Measurements from ENCODE around the gene APEX1. TPM values are rescaled to one million over a fixed set of nuclear protein-coding genes. Genes with fewer than 3 reads are reported as not detected.

The APEX1 gene
- total and polyA plus RNA-seq, 2 of the 8 experiments (the other 6 are each of a cell fraction or from before 2014, with no cell fraction given), result 384 to 700 TPM

DNA sequence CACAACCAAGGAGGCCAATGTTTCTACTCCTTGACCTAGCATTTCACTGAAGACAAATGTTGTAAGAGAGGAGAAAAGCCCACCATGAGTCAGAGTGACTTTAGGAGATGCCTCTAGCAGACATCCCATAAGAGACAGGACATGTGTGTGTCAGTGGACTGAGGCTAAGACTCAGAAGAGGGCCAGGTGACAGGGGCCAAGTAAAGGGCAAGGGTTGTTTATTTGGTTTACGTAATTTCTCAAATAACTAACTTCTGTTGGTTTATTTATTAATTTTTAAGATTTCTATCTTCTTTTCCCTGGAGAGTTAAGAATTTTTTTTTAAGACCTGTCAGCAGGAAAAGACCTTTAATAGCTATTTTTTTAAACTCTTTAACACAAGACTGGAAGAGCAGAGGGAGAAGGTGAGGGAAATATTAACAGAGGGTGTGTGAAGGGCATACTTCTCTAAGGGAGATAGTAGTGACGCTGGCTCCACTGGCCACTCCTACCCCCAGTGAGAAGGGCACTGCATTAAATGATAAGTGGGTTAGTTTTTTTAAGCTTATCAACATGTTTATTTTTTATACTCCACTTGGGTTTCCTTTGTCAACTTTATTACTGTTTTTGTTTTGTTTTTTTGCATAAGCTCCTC is 17.6 kb downstream of the APEX1 start:
- H3K23ac ChIP-seq (ENCODE audit: insufficient read length), result no peak overlapping the region
- peaks cover 0 to 5% (median 2%) of the 10 kb centered on the region in 4 experiments; a peak in 3 of 7 replicates for H3K4me1 ChIP-seq (replicated peaks in 1 of 4; ENCODE audit: control insufficient read depth in 3 of 4, insufficient read depth in 4 of 4, low read length in 3 of 4)
- H4K5ac ChIP-seq (ENCODE audit: insufficient read length, low read depth, low read length), result no peak overlapping the region
- no peaks in the 10 kb centered on the region for H3K9me3 ChIP-seq (ENCODE audit: insufficient read depth in 2 of 2, low read depth in 1 of 2, low read length in 1 of 2)
- no peak overlapping the region for H3K56ac ChIP-seq (replicated peaks; ENCODE audit: insufficient read length, low read depth, low read length)
- FAIRE-seq (no peak), DNase-seq (ENCODE audit: low read depth in 1 of 2, low spot score in 2 of 2) (no peak)
- ChIA-PET POLR2A (ENCODE audit: partially characterized antibody) (interaction anchor here (1.2 to 5.2 kb wide), 5 partner anchors 8 to 209 kb away, joined by 4 to 59 read pairs (median 7); partner anchors contain the start of gene PIP4P1), CTCF (ENCODE audit: partially characterized antibody) (interaction anchor here (0.7 to 1.3 kb wide), 2 partner anchors 109 to 135 kb away, joined by 4 read pairs; no protein-coding TSS in a partner anchor)
- H3K14ac ChIP-seq (ENCODE audit: insufficient read length), result no peak overlapping the region
- H2BK12ac ChIP-seq (ENCODE audit: low read depth, low read length), result no peak overlapping the region
- TF ChIP-seq HDAC2 (IDR thresholded peaks at IDR 0.05; ENCODE audit: borderline replicate concordance in 1 of 2, low read depth in 2 of 2, low read length in 2 of 2) (no peak), JUN (IDR thresholded peaks at IDR 0.05; ENCODE audit: low read depth, low read length) (no peak), CHD2 (IDR thresholded peaks at IDR 0.05; ENCODE audit: low read length) (no peak), RNF2 (IDR thresholded peaks at IDR 0.05; ENCODE audit: borderline replicate concordance, low read depth, low read length, missing control alignments, poor library complexity, severe bottlenecking) (no peak), TAF7 (optimal IDR thresholded peaks at IDR 0.05; ENCODE audit: borderline replicate concordance, low read depth, low read length) (no peak), HDAC6 (IDR thresholded peaks at IDR 0.05; ENCODE audit: low read depth, low read length) (no peak), MAFK (IDR thresholded peaks at IDR 0.05; ENCODE audit: low read depth, low read length) (no peak), JUND (IDR thresholded peaks at IDR 0.05; ENCODE audit: low read length) (no peak)
- TF ChIP-seq, protein P1, sequence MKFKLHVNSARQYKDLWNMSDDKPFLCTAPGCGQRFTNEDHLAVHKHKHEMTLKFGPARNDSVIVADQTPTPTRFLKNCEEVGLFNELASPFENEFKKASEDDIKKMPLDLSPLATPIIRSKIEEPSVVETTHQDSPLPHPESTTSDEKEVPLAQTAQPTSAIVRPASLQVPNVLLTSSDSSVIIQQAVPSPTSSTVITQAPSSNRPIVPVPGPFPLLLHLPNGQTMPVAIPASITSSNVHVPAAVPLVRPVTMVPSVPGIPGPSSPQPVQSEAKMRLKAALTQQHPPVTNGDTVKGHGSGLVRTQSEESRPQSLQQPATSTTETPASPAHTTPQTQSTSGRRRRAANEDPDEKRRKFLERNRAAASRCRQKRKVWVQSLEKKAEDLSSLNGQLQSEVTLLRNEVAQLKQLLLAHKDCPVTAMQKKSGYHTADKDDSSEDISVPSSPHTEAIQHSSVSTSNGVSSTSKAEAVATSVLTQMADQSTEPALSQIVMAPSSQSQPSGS (IDR thresholded peaks at IDR 0.05; ENCODE audit: low read length), result no peak
- TF ChIP-seq, protein P2, sequence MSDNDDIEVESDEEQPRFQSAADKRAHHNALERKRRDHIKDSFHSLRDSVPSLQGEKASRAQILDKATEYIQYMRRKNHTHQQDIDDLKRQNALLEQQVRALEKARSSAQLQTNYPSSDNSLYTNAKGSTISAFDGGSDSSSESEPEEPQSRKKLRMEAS (IDR thresholded peaks at IDR 0.05), result no peak
- no peak overlapping the region for H4K8ac ChIP-seq (ENCODE audit: extremely low read depth, insufficient read depth, low read length)
- 94% methylated on average over 2 of the region's 2 CpGs; no CpG with 5 or more reads in 1 of the 2 experiments for WGBS, 2 experiments (ENCODE audit: extremely low coverage in 1 of 2, insufficient coverage in 1 of 2, insufficient read length in 1 of 2, insufficient replicate concordance in 2 of 2, low coverage in 1 of 2, low lambda C conversion rate in 2 of 2, missing lambda C conversion rate in 1 of 2)
- no peak overlapping the region; a peak in 1 of 7 replicates for H3K9ac ChIP-seq (replicated peaks in 1 of 4; ENCODE audit: extremely low read depth in 1 of 4, low read depth in 3 of 4, low read length in 3 of 4)
- H2BK5ac ChIP-seq (ENCODE audit: low read depth, low read length), result no peak overlapping the region
- H3K79me2 ChIP-seq (ENCODE audit: control insufficient read depth in 1 of 2, insufficient read depth in 2 of 2, low read length in 2 of 2), result peaks cover 14 to 36% of the 10 kb centered on the region in 2 experiments; a peak in 3 of 4 replicates
- no peak overlapping the region for H2AK5ac ChIP-seq (ENCODE audit: low read depth, low read length)
- peaks cover 12% of the 10 kb centered on the region; the same call in 1 of the 2 replicates for H3K79me1 ChIP-seq (ENCODE audit: low read depth, low read length)
- no peak overlapping the region for H3K4me3 ChIP-seq (ENCODE audit: extremely low read depth in 1 of 4, insufficient read depth in 2 of 4, low read depth in 3 of 4, low read length in 4 of 4)
- peaks cover 31 to 53% (median 50%) of the 10 kb centered on the region in 4 experiments for H3K36me3 ChIP-seq (ENCODE audit: control insufficient read depth in 2 of 4, insufficient read depth in 4 of 4, low read length in 3 of 4)
- H3K27me3 ChIP-seq (replicated peaks in 1 of 4; ENCODE audit: control insufficient read depth in 3 of 4, extremely low read depth in 1 of 4, insufficient read depth in 3 of 4, low read length in 3 of 4), result no peaks in the 10 kb centered on the region
- no peak overlapping the region for H2BK20ac ChIP-seq (ENCODE audit: low read length)
- H2AFZ ChIP-seq (ENCODE audit: low read length), result no peak overlapping the region
- H2BK120ac ChIP-seq (replicated peaks; ENCODE audit: low read depth, low read length), result no peak overlapping the region
- no peak overlapping the region for H3K18ac ChIP-seq (ENCODE audit: extremely low read depth, low read length)
- no peak overlapping the region for H3K27ac ChIP-seq (ENCODE audit: low read depth, low read length)
- H3K4ac ChIP-seq (replicated peaks; ENCODE audit: insufficient read length, low read depth, low read length), result no peak overlapping the region
- peaks cover 4 to 9% of the 10 kb centered on the region in 2 experiments for H4K20me1 ChIP-seq (replicated peaks in 1 of 2; ENCODE audit: control insufficient read depth in 1 of 2, insufficient read depth in 2 of 2, low read length in 2 of 2)
- H2BK15ac ChIP-seq (ENCODE audit: low read length), result no peak overlapping the region
- H3K4me2 ChIP-seq (ENCODE audit: insufficient read depth in 1 of 2, low read depth in 2 of 2, low read length in 2 of 2), result no peak overlapping the region
- no peak overlapping the region for H4K91ac ChIP-seq (replicated peaks; ENCODE audit: insufficient read length, low read length)
- H3K23me2 ChIP-seq (ENCODE audit: low read depth, low read length), result peaks cover 10% of the 10 kb centered on the region
